Measurements from ENCODE around the gene CFAP52.

CFAP52 gene

GRCh38 chr17:9671559-9671958, 95.1 kb downstream of the CFAP52 start:
- Histone ChIP-seq H3K9ac (ENCODE audit: low read length) (no peak overlapping the region), H3K4me3 (ENCODE audit: low read length) (no peak overlapping the region), H3K9me3 (ENCODE audit: insufficient read depth, low read length) (no peaks in the 10 kb centered on the region), H2AFZ (ENCODE audit: low read depth, low read length) (no peak overlapping the region), H3K36me3 (replicated peaks; ENCODE audit: low read depth, low read length) (no peaks in the 10 kb centered on the region), H3K4me1 (ENCODE audit: low read length) (no peaks in the 10 kb centered on the region), H3K27me3 (ENCODE audit: low read depth, low read length) (no peaks in the 10 kb centered on the region), H3K4me2 (ENCODE audit: low read length) (no peak overlapping the region), H4K20me1 (ENCODE audit: insufficient read depth, low read length) (no peaks in the 10 kb centered on the region), H3K27ac (ENCODE audit: low read length) (no peak overlapping the region), H3K79me2 (ENCODE audit: low read length) (no peaks in the 10 kb centered on the region)
- no peak for TF ChIP-seq EZH2phosphoT487 (IDR thresholded peaks at IDR 0.05; ENCODE audit: low read depth)
- TF ChIP-seq CTCF (IDR thresholded peaks at IDR 0.05; ENCODE audit: low read depth, low read length), result no peak

- H2AFZ ChIP-seq (ENCODE audit: low read depth, low read length), result no peak overlapping the region
- no peaks in the 10 kb centered on the region for H3K4me1 ChIP-seq (ENCODE audit: low read length)
- no peak overlapping the region for H3K4me3 ChIP-seq (ENCODE audit: low read length)
- H3K4me2 ChIP-seq (ENCODE audit: low read length), result no peak overlapping the region
- no peaks in the 10 kb centered on the region for H3K27me3 ChIP-seq (ENCODE audit: low read depth, low read length)
- no peaks in the 10 kb centered on the region for H3K9me3 ChIP-seq (ENCODE audit: insufficient read depth, low read length)
- no peak overlapping the region for H3K9ac ChIP-seq (ENCODE audit: low read length)
- H4K20me1 ChIP-seq (ENCODE audit: insufficient read depth, low read length), result no peaks in the 10 kb centered on the region
- TF ChIP-seq CTCF (IDR thresholded peaks at IDR 0.05; ENCODE audit: low read depth, low read length) (no peak), EZH2phosphoT487 (IDR thresholded peaks at IDR 0.05; ENCODE audit: low read depth) (no peak)
- H3K36me3 ChIP-seq (replicated peaks; ENCODE audit: low read depth, low read length), result no peaks in the 10 kb centered on the region
- no peak overlapping the region for H3K27ac ChIP-seq (ENCODE audit: low read length)
- no peaks in the 10 kb centered on the region for H3K79me2 ChIP-seq (ENCODE audit: low read length)
Measured at GRCh38 chr17:9672266-9672665, 95.8 kb downstream of the CFAP52 start.

GRCh38 chr17:9672691-9673090, 96.2 kb downstream of the CFAP52 start:
- H4K20me1 ChIP-seq (ENCODE audit: insufficient read depth, low read length), result no peaks in the 10 kb centered on the region
- no peak overlapping the region for H3K4me2 ChIP-seq (ENCODE audit: low read length)
- no peaks in the 10 kb centered on the region for H3K27me3 ChIP-seq (ENCODE audit: low read depth, low read length)

GRCh38 chr17:9676084-9676483, 99.6 kb downstream of the CFAP52 start:
- Histone ChIP-seq H3K4me1 (ENCODE audit: low read length) (no peaks in the 10 kb centered on the region), H3K79me2 (ENCODE audit: low read length) (no peaks in the 10 kb centered on the region), H3K4me2 (ENCODE audit: low read length) (no peak overlapping the region), H4K20me1 (ENCODE audit: insufficient read depth, low read length) (no peaks in the 10 kb centered on the region), H2AFZ (ENCODE audit: low read depth, low read length) (no peak overlapping the region), H3K4me3 (ENCODE audit: low read length) (no peak overlapping the region), H3K27me3 (ENCODE audit: low read depth, low read length) (no peaks in the 10 kb centered on the region), H3K36me3 (replicated peaks; ENCODE audit: low read depth, low read length) (no peaks in the 10 kb centered on the region), H3K27ac (ENCODE audit: low read length) (no peak overlapping the region), H3K9ac (ENCODE audit: low read length) (no peak overlapping the region), H3K9me3 (ENCODE audit: insufficient read depth, low read length) (no peaks in the 10 kb centered on the region)
- TF ChIP-seq EZH2phosphoT487 (IDR thresholded peaks at IDR 0.05; ENCODE audit: low read depth) (no peak), CTCF (IDR thresholded peaks at IDR 0.05; ENCODE audit: low read depth, low read length) (no peak)

More at GRCh38 chr17:9672691-9673090, 96.2 kb downstream of the CFAP52 start:
- H2AFZ ChIP-seq (ENCODE audit: low read depth, low read length), result no peak overlapping the region
- H3K4me1 ChIP-seq (ENCODE audit: low read length), result no peaks in the 10 kb centered on the region
- H3K4me3 ChIP-seq (ENCODE audit: low read length), result no peak overlapping the region
- no peaks in the 10 kb centered on the region for H3K79me2 ChIP-seq (ENCODE audit: low read length)
- H3K36me3 ChIP-seq (replicated peaks; ENCODE audit: low read depth, low read length), result no peaks in the 10 kb centered on the region
- H3K9me3 ChIP-seq (ENCODE audit: insufficient read depth, low read length), result no peaks in the 10 kb centered on the region
- H3K27ac ChIP-seq (ENCODE audit: low read length), result no peak overlapping the region
- no peak for TF ChIP-seq EZH2phosphoT487 (IDR thresholded peaks at IDR 0.05; ENCODE audit: low read depth)
- no peak for TF ChIP-seq CTCF (IDR thresholded peaks at IDR 0.05; ENCODE audit: low read depth, low read length)
- H3K9ac ChIP-seq (ENCODE audit: low read length), result no peak overlapping the region
